GM23338 (cell line): ENCODE measurements around the gene PDE1A. TPM values are rescaled to one million over a fixed set of nuclear protein-coding genes. Genes with fewer than 3 reads are reported as not detected.
A peak's percentile ranks its signal among the peaks of the same experiment; 100 is the strongest.

Source experiments
- ATAC-seq: fragments of 200-7000 bp; cut with Tn5 transposase; 3 replicates; pipeline ENCODE4 v1.9.1; 2020
- DNase-seq: peaks from one replicate; pipeline ENCODE4 v3.0.0-alpha.2; 2015; ENCODE audit warnings: low spot score
- H2AFZ ChIP-seq: fragments of 200-600 bp; sonication (generic); 2 replicates; pipeline ENCODE4 v1.8.0; 2016; ENCODE audit warnings: antibody characterized with exemption, mild to moderate bottlenecking, moderate library complexity
- H3F3A ChIP-seq: fragments of 200-600 bp; sonication (generic); replicated peaks from 2 replicates; pipeline ENCODE4 v1.8.0; 2017; ENCODE audit warnings: antibody characterized with exemption, mixed run types, low read depth
- H3K27ac ChIP-seq: fragments of 200-600 bp; sonication (generic); 2 replicates; pipeline ENCODE4 v1.6.1; 2016; ENCODE audit warnings: low read depth
- H3K27me3 ChIP-seq: fragments of 200-600 bp; sonication (generic); 2 replicates; pipeline ENCODE4 v1.8.0; 2016; ENCODE audit warnings: mild to moderate bottlenecking, mixed run types, moderate library complexity; ENCODE audit not compliant: insufficient read depth
- H3K36me3 ChIP-seq: fragments of 200-600 bp; sonication (generic); 2 replicates; pipeline ENCODE4 v1.8.0; 2016; ENCODE audit warnings: mild to moderate bottlenecking; ENCODE audit not compliant: insufficient read depth
- H3K4me1 ChIP-seq: fragments of 200-600 bp; sonication (generic); 2 replicates; pipeline ENCODE4 v1.8.0; 2016; ENCODE audit warnings: mild to moderate bottlenecking, moderate library complexity; ENCODE audit not compliant: insufficient read depth
- H3K4me2 ChIP-seq: fragments of 200-600 bp; sonication (generic); 2 replicates; pipeline ENCODE4 v1.7.1; 2017; ENCODE audit warnings: mixed run types
- H3K4me3 ChIP-seq: fragments of 200-600 bp; sonication (generic); 2 replicates; pipeline ENCODE4 v1.6.1; 2016; ENCODE audit warnings: mixed run types
- H3K79me2 ChIP-seq: fragments of 200-600 bp; sonication (generic); replicated peaks from 2 replicates; pipeline ENCODE4 v1.8.0; 2017; ENCODE audit warnings: mild to moderate bottlenecking; ENCODE audit not compliant: insufficient read depth
- H3K9me2 ChIP-seq: fragments of 200-600 bp; sonication (generic); 2 replicates; pipeline ENCODE4 v1.8.0; 2017; ENCODE audit not compliant: insufficient read depth
- H4K20me1 ChIP-seq: fragments of 200-600 bp; sonication (generic); replicated peaks from 2 replicates; pipeline ENCODE4 v1.8.0; 2017; ENCODE audit warnings: mild to moderate bottlenecking; ENCODE audit not compliant: insufficient read depth
- H3K27ac Mint-ChIP-seq: 2 replicates; pipeline ENCODE4 v1.8.0; 2020; ENCODE audit warnings: inconsistent platforms, mild to moderate bottlenecking, moderate library complexity, mixed read lengths
- H3K27me3 Mint-ChIP-seq: 3 replicates; pipeline ENCODE4 v1.8.0; 2022; ENCODE audit warnings: low read depth, mild to moderate bottlenecking, moderate library complexity, mixed read lengths, inconsistent platforms; ENCODE audit not compliant: insufficient read depth, poor library complexity
- H3K36me3 Mint-ChIP-seq: 3 replicates; pipeline ENCODE4 v1.8.0; 2021; ENCODE audit warnings: low read depth, mild to moderate bottlenecking, inconsistent platforms, moderate library complexity, mixed read lengths
- H3K4me1 Mint-ChIP-seq: 3 replicates; pipeline ENCODE4 v1.8.0; 2020; ENCODE audit warnings: mild to moderate bottlenecking, inconsistent platforms, mixed read lengths
- H3K4me3 Mint-ChIP-seq: 3 replicates; pipeline ENCODE4 v1.8.0; 2021; ENCODE audit warnings: moderate library complexity, mild to moderate bottlenecking, inconsistent platforms, mixed read lengths
- H3K9me3 Mint-ChIP-seq: 3 replicates; pipeline ENCODE4 v1.8.0; 2020; ENCODE audit warnings: moderate library complexity, mild to moderate bottlenecking, inconsistent platforms, mixed read lengths
- CREB1 ChIP-seq: fragments of 250-450 bp; sonication (Bioruptor Pico); IDR thresholded peaks from 2 replicates; pipeline ENCODE4 v1.5.0; 2020; ENCODE audit warnings: low read depth, mild to moderate bottlenecking, moderate library complexity
- CTCF ChIP-seq, 2 experiments: fragments of 200-600 bp in 1 of 2; sonication (generic) in 1 of 2; conservative IDR thresholded peaks; 2 replicates each; pipeline versions ENCODE4 v1.5.1 to v1.6.1; 2016 to 2017; ENCODE audit warnings: antibody characterized with exemption in 2 of 2, low read depth in 2 of 2, mild to moderate bottlenecking in 2 of 2, moderate library complexity in 1 of 2
- ETS1 ChIP-seq: IDR thresholded peaks from 2 replicates; pipeline ENCODE4 v1.6.1; 2016; ENCODE audit warnings: antibody characterized with exemption
- EZH2 ChIP-seq: fragments of 200-600 bp; sonication (generic); IDR thresholded peaks from one replicate; pipeline ENCODE4 v1.8.0; 2017; ENCODE audit warnings: antibody characterized with exemption, mild to moderate bottlenecking, low read depth; ENCODE audit not compliant: unreplicated experiment
- EZH2phosphoT487 ChIP-seq: fragments of 200-600 bp; sonication (generic); IDR thresholded peaks from one replicate; pipeline ENCODE4 v1.8.1; 2018; ENCODE audit warnings: antibody characterized with exemption; ENCODE audit not compliant: unreplicated experiment
- JUNB ChIP-seq: IDR thresholded peaks from one replicate; pipeline ENCODE4 v1.6.1; 2016; ENCODE audit warnings: antibody characterized with exemption; ENCODE audit not compliant: unreplicated experiment
- NANOG ChIP-seq: IDR thresholded peaks from 2 replicates; pipeline ENCODE4 v1.6.1; 2016; ENCODE audit warnings: antibody characterized with exemption, borderline replicate concordance
- POLR2AphosphoS5 ChIP-seq: IDR thresholded peaks from 2 replicates; pipeline ENCODE4 v1.6.1; 2016; ENCODE audit warnings: antibody characterized with exemption, low read depth
- REST ChIP-seq: IDR thresholded peaks from one replicate; pipeline ENCODE4 v1.6.1; 2018; ENCODE audit warnings: antibody characterized with exemption; ENCODE audit not compliant: unreplicated experiment
- STAT1 ChIP-seq: IDR thresholded peaks from one replicate; pipeline ENCODE4 v1.6.1; 2016; ENCODE audit warnings: antibody characterized with exemption; ENCODE audit not compliant: unreplicated experiment
- ZNF114 ChIP-seq: fragments of 250-450 bp; sonication (Bioruptor Pico); IDR thresholded peaks from 2 replicates; pipeline ENCODE4 v1.5.0; 2020; ENCODE audit warnings: mild to moderate bottlenecking, moderate library complexity
- ZNF331 ChIP-seq: fragments of 250-450 bp; sonication (Bioruptor Pico); IDR thresholded peaks from 2 replicates; pipeline ENCODE4 v1.5.0; 2020; ENCODE audit warnings: low read depth, mild to moderate bottlenecking, moderate library complexity
- ZNF462 ChIP-seq: fragments of 250-450 bp; sonication (Bioruptor Pico); IDR thresholded peaks from 2 replicates; pipeline ENCODE4 v1.5.0; 2020; ENCODE audit warnings: mild to moderate bottlenecking, moderate library complexity
- polyA plus RNA-seq: library from polyadenylated mRNA; unstranded; fragments of >200 nt; fragmentation: Nextera tagmentation; extraction: Ambion mirVana; gene quantifications from 2 replicates; pipeline ENCODE4 v1.2.1, GENCODE V29; 2016
- total RNA-seq: library from RNA; depleted of rRNA; stranded (reverse); fragments of >200 nt; shearing (Covaris generic); gene quantifications from 2 replicates; pipeline ENCODE4 v1.2.3, GENCODE V29; 2014

Gene PDE1A
- total and polyA plus RNA-seq, 2 experiments from 2014 or later = 0.28 to 0.31 TPM

GRCh38 chr2:182103526-182103925, 323.3 kb downstream of the PDE1A start:
- Histone ChIP-seq H3K4me2 (no peak overlapping the region), H2AFZ (no peak overlapping the region), H3F3A (no peaks in the 10 kb centered on the region), H3K9me2 (no peaks in the 10 kb centered on the region), H4K20me1 (no peaks in the 10 kb centered on the region), H3K4me1 (peaks cover 5% of the 10 kb centered on the region; the same call in 1 of the 2 replicates), H3K36me3 (no peaks in the 10 kb centered on the region), H3K27me3 (no peaks in the 10 kb centered on the region), H3K4me3 (no peak overlapping the region), H3K79me2 (no peaks in the 10 kb centered on the region), H3K27ac (no peak overlapping the region)
- peak; percentile 7 for DNase-seq
- no peak overlapping the region for H3K27ac Mint-ChIP-seq
- H3K9me3 Mint-ChIP-seq = no peaks in the 10 kb centered on the region
- H3K36me3 Mint-ChIP-seq = no peaks in the 10 kb centered on the region
- TF ChIP-seq CREB1 (CRISPR knock-in tag) = no peak
- no peak for TF ChIP-seq ZNF114 (CRISPR knock-in tag)
- TF ChIP-seq EZH2 = no peak
- TF ChIP-seq POLR2AphosphoS5 = no peak
- no peak for TF ChIP-seq STAT1
- TF ChIP-seq CTCF (conservative IDR thresholded peaks at IDR 0.05; ENCODE audit: low read depth in 2 of 2) = no peak
- no peak for TF ChIP-seq ZNF462
- TF ChIP-seq ETS1 = no peak
- TF ChIP-seq JUNB = no peak
- no peak for TF ChIP-seq EZH2phosphoT487
- TF ChIP-seq REST = no peak
- no peak for TF ChIP-seq NANOG
- no peak for TF ChIP-seq ZNF331
- no peak overlapping the region for H3K4me3 Mint-ChIP-seq
- no peaks in the 10 kb centered on the region for H3K27me3 Mint-ChIP-seq
- peaks cover 8% of the 10 kb centered on the region; the same call in 2 of the 3 replicates for H3K4me1 Mint-ChIP-seq
- ATAC-seq = no peak
